Measurements from ENCODE around the gene CD209.
"Not testable (repeated sequence)": the region's sequence is repeated elsewhere in the genome, so short reads cannot be mapped to it uniquely, and the experiment has no call there.

Gene CD209

GRCh38 chr19:7766535-7766934, 19.2 kb upstream of the CD209 start:
- DNase-seq: no peak

DNA sequence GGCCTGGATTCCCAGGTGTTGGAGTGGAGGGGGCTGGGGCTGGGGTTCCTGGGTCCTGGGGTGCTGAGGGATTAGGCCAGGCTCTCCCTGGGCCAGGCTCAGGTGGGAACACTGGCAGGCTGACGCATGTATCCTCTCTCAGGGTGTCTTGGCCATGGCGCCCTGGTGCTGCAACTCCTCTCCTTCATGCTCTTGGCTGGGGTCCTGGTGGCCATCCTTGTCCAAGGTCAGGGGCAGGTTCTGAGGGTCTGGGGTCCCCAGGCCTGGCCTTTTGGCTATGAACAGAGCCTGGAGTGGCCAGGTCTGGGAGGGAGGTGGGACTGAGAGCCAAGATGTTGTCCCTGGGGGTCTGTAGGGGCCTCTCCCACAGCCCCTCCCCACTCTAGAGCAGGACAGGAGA, 17.7 kb upstream of the CD209 start:
- DNase-seq: not testable (repeated sequence)

- not testable (repeated sequence) for DNase-seq
Observed at GRCh38 chr19:7764157-7764556, 16.8 kb upstream of the CD209 start.

DNA sequence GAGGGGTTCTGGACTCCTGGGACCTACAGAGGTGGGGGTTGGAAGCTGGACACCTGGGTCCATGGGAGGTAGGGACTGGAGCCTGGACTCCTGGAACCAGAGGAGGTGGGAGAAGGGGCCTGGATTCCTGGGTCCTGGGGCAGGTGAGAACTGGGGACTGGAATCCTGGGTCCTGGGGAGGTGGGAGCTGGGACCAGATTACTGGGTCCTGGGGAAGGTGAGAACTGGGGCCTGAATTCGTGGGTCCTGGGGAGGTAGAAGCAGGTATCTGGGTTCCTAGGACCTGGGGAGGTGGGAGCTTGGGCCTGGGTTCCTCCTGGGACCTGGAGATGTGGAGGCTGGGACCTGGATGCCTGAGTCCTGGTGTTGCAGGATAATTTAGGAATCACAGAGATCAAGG, 16.4 kb upstream of the CD209 start:
- DNase-seq: no peak

- no peak for DNase-seq
Observed at GRCh38 chr19:7762719-7763293, 15.5 kb upstream of the CD209 start, which contains the start of gene CLEC4M. TSS of gene CLEC4M (plus strand) at chr19:7763243. CDS start at chr19:7763267, 24 bp downstream.

GRCh38 chr19:7759156-7759555, 11.8 kb upstream of the CD209 start:
- no peak for DNase-seq

DNA sequence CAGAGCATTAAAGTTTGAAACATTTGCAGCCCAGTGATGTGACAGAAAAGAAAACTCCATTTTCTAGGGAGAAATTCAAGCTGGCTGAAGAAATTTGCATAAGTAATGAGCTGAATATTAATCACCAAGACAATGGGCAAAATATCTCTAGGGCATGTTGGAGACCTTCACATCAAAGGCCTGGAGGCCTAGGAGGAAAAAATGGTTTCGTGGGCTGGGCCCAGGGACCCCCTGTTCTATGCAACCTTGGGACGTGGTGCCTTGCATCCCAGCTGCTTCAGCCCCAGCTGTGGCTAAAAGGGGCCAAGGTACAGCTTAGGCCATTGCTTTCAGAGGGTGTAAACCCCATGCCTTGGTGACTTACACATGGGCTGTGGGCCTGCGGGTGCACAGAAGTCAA, 10.0 kb upstream of the CD209 start:
- DNase-seq: no peak

- DNase-seq: no peak
Observed at GRCh38 chr19:7756258-7756657, 8.9 kb upstream of the CD209 start.

DNA sequence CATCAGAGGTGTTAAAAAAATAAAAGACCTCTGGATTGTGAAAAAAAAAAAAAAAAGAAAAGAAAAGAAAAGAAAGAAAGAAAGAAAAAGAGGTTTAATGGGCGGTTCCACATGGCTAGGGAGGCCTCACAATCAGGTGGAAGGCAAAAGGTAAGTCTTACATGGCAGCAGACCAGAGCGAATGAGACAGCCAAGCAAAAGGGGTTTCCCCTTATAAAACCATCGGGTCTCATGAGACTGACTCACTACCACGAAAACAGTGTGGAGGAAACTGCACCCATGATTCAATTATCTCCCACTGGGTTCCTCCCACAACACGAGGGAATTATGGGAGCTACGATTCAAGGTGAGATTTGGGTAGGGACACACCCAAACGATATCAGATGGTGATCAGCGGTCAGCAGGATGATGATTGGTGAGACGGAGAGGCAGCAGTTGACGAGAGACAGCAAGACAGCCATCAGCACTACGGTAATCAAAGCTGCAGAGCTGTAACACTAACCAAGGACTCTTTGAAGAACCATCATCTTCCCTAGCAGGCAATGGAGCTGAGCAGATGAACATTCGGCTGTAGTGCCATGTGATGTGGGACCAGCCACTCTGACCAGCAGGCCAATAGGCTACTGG, 3.9 kb upstream of the CD209 start:
- DNase-seq: no peak

DNA sequence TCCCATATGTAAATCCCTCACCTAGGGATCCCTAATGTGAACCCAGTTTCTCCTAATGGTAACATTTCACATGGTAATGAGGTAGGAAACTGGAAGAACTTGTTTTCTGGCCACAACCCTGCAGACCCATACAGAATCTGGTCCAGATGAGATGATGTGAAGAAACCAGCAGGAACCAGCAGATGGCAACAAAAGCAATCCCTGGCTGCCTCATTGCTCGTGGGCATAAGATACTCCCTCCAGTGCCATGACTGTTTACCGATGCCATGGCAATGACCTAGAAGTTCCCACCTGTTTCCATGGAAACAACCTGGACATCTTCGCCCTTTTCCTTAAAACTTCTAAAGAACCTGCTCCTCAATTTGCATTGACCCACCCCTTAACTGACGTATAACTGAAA, 1.4 kb upstream of the CD209 start:
- no peak for DNase-seq

DNA sequence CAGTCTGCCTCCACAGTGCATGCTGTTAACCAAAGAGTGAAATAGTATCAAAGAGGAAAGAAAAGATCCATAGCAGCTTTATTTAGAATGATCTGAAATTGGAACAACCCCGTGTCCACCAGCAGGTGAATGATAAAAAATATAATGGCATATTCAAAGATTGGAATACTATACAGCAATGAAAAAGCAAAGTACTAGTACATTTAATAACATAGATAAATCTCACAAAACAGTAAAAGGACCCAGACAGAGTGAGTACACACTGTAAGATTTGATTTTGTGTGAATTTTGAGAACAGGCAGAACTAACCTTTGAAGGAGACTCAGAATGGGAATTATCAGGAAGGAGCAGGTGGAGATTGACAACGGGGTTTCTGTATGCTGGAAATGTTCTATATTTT, 837 bp upstream of the CD209 start:
- DNase-seq: no peak

DNA sequence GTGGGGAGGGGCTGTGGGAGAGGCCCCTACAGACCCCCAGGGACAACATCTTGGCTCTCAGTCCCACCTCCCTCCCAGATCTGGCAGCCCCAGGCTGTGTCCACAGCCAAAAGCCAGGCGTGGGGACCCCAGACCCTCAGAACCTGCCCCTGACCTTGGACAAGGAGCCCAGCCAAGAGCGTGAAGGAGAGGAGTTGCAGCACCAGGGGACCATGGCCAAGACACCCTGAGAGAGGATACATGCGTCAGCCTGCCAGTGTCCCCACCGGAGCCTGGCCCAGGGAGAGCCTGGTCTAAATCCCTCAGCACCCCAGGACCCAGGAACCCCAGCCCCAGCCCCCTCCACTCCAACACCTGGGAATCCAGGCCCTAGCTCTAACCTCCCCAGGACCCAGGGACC, 1.0 kb downstream of the CD209 start:
- DNase-seq: not testable (repeated sequence)

- no peak for DNase-seq
Observed at GRCh38 chr19:7744871-7745650, 2.3 kb downstream of the CD209 start.

DNA sequence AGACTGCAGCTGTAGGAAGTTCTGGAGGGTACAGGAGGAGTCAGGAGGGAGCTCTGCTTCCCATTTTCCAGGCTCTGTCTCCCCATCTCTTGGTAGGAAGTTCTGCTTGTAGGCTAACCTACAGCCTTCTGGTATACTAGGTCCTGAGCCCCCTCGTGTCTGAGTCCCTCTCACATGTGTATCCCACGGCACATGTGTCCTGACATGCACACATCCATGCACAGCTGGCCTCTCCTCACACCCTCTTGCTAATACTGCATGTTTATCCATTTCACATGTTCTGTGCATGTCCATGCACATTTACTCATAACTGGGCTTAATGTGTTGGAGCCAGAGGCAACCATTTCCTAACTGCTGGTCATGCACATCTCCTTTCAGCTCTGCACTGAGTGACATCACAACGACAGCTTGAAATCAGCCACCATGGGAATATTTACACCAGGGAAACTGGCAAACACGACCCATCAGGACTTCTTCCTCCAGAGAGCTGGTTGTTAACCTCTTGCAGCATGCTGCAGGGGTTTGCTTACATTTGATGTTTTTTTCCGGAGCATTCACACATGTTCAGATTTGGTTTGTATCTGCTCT, 3.0 kb downstream of the CD209 start:
- DNase-seq: no peak

- DNase-seq: no peak
Observed at GRCh38 chr19:7743425-7743841, 3.9 kb downstream of the CD209 start.

DNA sequence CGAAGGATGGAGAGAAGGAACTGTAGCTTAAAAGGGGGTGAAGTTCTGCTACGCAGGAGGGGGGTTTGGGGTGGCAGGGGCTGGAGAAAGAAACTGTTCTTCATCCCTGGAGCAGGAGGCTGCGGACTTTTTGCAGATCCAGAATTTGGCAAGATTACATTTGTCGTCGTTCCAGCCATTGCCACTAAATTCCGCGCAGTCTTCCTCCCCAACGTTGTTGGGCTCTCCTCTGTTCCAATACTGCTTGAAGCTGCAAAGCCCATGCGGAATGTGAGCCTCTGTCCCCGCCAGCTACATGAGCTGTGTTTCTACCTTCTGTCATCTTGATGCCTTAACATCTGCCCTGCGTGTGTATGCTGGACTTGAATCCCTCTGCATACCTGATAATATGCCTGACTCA, 4.3 kb downstream of the CD209 start:
- no peak for DNase-seq

DNA sequence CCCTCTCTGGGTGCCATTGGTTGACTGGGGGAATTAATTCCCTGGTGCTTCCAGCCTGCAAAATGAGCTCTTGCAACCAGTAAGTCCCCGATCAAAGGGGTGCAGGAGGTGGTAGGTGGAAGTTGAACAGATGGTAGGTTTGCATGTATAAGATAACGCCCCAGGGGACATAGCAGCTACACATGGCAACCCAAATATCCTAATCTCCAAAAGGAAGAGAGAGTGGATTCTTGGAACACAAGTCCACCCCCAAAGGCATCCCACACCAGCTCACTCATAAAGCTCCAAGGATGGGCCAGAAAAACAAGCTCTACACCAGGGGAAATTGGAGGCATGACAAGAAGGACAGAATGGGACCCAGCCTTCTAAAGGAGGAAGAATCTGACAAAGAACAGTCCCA, 4.8 kb downstream of the CD209 start:
- no peak for DNase-seq

DNA sequence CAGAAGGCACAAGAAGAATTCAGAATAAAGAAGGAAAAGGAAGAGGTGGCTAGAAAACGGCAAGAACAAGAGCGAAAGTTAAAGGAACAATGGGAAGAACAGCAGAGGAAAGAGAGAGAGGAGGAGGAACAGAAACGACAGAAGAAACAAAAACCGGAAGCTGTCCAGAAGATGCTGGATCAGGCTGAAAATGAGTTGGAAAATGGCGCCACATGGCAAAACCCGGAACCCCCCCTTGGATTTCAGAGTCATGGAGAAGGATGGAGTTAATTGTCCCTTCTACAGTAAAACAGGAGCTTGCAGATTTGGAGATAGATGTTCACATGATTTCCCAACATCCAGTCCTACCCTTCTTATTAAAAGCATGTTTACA, 6.7 kb downstream of the CD209 start:
- DNase-seq: no peak

DNA sequence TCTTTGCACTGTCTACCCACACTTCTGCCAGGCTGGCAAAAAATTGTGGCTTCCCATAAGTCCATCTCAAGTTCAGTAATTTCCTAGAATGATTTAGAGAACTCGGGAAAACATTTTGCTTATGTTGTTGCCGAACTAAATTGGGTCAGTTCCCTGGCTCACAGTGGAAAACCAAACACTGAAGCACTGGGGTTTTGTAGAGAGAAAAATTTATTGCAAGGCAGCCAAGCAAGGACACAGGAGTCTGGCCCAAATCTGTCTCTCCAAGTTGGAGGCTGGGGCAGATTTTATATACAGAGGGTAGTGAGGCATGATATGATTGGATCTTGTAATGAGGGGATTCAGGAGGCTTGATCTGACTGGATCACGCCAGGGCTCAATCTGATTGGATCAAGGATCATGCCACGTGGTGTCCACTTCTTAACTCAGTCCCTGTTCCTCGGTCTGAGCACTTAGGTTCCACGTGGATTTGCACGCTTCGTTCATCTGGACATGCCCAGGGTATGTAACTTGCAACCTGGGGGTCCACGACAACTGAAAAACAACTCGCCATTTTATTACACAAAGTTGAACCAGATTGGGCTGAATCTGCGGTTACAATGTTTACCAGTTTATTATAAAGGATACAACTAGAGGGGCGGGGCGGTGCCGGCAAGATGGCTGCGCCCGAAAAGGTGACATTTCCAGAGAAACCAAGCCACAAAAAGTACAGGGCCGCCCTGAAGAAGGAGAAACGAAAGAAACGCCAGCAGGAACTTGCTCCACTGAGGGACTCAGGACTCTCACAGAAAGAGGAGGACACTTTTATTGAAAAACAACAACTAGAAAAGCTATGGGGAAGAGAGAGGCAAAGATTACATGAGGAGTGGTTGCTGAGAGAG, 7.3 kb downstream of the CD209 start:
- DNase-seq: no peak

DNA sequence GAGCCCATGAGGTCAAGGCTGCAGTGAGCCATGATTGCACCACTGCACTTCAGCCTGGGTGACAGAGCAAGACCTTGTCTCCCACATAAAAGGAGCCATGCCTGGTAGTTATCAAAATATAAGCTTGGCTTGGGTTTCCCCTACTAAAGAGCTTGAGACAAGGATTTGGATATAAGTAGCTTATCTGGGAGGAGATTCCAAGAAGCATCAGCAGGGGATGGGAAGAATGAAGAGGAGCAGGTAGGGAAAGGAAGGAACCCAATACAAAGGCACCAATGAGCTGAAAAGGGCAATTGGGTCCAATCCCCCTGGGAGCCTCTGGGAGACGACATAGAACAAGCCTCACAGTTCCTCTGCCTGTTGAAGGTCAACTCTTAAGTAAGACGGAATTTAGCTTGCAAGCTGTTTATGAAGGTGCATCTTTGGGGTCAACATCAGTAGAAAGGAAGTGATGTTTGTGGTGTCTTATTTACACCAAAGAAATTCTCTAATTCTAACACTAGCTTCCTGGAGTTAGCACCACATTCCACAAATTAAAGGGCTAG, 8.1 kb downstream of the CD209 start:
- DNase-seq: no peak

DNA sequence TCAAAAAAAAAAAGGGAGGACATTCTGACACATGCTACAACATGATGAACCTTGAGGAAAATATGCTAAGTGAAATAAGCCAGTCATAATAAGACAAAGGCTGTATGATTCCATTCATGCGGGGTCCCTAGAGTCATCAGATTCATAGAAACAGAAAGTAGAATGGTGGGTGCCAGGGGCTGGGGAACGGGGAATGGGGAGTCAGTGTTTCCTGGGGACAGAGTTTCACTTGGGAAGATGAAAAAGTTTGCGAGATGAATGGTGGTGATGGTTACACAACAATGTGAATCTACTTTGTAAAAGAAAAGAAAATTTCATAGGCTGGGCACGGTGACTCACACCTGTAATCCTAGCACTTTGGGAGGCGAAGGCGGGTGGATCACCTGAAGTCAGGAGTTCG, 9.3 kb downstream of the CD209 start:
- DNase-seq: no peak

DNA sequence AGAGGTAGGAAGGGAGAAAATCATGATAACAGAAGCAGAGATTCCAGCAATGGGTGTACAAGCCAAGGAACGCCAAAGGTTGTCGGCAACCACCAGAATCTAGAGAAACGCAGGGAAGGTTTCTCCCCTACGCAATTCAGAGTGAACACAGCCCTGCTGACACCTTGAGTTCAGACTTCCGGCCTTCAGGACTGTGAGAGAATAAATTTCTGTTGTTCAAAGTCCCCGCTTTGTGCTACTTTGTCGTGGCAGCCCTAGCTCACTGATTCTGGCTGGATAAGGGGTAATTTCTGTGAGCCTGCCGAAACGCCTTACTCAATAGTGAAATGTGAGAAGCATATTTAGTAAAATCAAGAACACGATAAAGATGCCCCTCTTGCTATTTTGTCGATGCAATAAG, 10.1 kb downstream of the CD209 start:
- no peak for DNase-seq

DNA sequence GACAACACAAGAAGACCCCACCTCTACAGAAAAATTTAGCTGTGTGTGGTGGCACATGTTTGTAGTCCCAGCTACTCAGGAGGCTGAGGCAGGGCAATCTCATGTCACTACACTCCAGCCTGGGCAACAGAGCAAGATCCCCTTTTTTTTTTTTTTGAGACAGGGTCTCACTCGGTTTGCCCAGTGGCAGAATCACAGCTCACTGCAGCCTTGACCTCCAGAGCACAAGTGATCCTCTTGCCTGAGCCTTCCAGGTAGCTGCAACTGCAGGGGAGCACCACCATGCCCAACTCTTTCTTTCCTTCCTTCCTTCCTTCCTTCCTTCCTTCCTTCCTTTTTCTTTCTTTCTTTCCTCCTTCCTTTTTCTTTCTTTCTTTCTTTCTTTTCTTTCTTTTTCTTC, 11.2 kb downstream of the CD209 start:
- DNase-seq: no peak

All from activated CD4-positive, alpha-beta T cell treated with anti-CD3 and anti-CD28 coated beads for 1 hour (primary cell).